HK-2 (cell line): ENCODE data around the gene POC1A.

Source experiments
- DNase-seq: peaks from one replicate; pipeline ENCODE4 v3.0.0-alpha.2; 2018; ENCODE audit not compliant: unreplicated experiment

POC1A gene

DNA sequence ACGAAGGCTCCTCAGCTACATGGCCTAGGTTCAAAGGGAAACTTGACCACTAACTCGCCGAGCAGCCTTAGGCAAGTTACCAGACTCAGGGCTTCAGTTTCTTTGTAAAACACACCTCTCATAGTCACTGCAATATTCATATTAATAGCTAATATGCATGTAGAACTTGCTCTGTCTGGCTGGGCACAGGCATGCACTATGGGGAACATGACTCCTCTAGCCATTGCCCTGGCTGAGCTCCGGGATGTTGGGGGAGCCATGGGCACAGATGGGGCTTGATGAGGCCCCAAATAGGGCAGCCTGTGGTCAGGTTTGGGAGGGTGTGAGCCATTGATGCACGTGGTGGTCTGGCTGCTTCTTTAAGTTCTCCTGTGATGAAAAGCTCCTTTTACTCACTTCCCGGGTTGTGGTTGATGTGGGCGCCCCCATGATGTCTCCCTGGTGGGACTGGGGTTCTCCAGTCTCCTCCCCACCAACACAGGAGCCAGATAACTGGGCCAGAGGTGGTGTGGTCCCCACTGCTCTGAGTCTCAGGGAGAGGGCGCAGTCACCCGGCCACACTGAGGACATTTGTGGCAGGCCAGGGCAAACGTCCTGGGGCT, 68.4 kb downstream of the POC1A start:
- no peak for DNase-seq

DNA sequence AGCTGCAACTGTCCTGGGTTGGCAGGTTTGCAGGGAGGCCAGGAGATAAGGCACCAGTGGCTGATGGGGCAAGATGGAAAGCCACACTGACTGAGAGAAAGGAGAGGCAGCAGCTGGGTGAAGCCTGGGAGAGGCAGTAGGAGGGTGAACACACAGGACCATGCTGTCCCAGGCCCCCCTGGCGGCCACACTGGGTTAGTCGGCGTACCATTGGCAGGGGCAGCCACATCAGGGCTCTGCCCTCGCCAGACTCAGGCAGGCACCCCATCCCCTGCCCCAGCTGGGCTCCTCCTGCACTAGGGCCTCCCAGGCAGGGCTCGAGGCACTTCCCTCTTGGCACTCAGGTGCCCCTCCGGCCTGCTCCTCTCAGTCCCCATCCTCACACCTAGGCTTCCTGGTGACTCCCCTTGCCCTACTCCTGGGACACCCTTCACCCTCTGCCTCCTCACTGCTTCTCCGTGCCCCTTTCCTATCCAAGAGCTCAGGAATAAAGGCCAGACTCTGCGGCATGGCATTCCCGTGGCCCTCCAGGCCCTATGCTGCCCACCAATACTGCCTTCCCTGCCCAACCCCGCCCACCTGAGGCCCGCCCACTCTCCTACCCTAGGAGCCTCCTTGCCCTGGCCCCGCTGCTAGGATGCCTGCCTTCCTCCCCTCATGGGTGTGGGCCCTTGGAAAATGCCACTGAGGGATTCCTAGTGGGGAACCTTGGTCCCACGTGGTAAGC, 69.1 kb downstream of the POC1A start:
- no peak for DNase-seq

DNA sequence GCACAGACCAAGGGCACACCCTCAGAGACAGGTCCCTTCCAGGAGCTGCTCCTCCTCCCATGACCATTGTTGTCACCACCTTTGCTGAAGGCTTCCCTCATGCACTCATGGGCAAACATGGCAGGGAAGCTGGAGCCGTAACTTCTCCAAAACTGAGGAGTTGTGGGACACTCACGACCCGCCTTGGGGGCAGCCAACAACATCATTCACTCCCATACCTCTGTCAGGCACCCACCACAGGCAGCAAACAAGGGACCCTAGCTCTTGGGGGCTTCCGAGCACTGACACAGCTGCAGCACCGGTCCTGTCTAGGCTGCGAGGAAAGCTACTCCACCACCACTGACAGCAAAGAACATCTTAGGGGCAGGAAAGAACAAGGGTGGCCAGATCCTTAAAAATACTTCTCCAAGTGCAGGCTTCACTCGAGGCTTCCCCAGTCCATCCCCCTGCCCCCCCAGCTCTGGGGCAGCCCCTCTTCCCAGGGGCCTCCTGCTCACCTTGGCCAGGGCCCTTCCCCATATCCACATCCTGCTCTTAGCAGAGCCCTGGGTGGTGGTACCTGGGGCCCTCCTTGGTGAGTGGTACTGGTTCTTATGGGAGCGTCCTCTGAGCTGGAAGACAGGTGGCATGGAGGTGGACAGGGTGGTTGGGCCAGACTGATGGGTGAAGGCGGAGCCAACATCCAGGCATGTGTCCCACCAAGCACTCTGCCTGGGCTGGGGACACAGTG, 69.8 kb downstream of the POC1A start:
- DNase-seq, result no peak

DNA sequence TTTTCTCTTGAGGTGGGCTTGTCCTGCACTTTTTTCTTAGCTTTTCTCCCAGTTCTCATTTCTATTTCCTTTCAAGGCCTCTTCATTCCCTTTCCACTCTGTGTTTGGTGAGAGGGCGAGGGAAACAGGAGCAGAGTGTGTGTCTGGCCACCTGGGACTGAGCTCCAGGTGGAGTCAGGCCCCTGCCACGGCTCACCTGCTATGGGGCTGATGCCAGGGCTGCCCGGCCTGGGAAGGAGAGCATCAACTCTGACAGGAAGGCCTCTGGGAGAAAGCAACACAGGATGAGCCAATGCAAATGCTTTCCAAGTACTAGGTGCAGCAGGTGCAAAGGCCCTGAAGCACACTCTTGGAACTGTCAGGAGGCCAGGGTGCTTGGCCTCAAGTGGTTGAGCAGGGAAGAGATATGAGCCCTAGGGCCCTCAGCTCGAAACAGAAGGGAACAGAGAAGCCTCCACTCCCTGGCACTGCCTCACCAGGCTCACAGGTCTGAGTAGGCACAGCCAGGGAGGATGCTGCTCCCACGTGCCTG, 70.6 kb downstream of the POC1A start:
- no peak for DNase-seq

DNA sequence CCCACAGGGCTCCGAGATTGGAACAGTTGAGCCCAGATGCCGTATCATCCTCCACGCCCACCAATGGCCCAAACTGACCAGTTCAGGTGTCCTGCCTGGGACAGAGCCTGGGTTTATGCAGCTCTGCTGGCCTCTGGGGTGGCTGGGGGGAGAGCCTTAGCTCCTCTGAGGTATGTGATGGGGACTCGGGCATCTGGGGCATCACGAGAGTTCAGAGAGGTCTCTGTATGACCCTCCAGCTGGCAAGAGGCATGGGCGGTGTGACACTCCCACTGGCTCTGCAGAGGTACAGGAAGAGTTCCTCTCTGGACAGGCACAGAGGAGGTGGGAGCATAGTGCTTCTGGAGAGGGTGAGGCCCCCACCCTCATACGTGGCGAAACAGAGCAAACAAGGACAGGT, 71.3 kb downstream of the POC1A start:
- no peak for DNase-seq

DNA sequence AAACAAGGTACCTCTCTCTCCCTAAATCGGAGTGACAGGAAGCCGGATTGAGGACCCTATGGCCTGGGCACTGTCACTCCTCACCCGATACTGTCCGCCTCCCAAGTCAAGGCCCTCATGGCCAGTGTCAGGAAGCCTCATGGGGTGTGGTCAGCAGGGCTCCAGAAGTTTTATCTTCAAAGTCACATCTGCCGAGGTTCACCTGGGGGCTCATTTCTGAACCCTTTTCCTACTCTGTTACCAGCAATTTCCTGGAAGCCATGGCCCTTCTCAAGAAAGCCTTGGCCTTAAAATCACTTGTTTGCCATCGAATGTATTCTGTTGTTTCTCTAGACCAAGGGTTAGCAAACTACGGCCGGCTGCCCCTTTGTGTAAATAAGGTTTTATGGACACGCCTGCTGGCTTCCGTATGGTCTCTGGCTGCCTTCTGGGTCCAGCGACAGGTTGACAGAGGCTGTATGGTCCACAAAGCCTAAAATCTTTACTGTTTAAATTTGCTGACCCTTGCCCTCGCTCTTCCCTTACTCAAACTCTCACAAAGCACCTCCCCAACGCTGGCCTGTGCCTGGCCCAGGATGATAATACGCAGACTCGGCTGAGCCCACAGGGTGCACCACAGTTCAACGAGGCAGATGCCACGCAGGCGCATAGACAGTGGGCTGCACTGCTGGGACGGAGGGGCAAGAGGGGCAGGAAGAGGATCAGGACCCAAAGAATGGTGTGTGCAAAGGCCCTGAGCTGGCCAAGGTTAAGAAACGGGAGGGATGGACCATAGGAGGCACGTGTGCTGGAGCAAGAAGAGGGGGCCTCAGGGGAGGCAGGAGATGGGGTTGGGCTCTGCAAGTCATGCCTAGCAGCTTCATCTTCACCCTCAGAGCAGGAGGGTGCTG, 73.1 kb downstream of the POC1A start:
- no peak for DNase-seq

DNA sequence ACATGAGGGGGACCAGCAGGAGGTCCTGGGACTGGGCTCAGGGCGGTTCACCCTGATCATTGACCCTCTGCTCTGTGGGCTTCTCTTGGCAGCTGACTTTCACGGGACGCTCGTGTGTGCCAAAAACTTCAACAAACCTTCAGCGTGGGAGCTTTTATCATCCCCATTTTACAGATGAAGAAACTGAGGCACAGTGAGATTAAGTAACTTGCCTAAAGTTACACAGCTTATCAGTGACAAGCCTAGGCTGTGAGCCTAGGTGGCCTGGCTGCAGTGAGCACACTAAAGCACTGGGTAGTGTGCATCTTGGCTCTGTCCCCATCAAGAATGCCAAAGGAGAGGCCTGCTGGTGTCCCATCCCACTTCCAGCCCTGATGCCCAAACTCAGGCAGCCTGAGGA, 74.3 kb downstream of the POC1A start:
- DNase-seq, result no peak

DNA sequence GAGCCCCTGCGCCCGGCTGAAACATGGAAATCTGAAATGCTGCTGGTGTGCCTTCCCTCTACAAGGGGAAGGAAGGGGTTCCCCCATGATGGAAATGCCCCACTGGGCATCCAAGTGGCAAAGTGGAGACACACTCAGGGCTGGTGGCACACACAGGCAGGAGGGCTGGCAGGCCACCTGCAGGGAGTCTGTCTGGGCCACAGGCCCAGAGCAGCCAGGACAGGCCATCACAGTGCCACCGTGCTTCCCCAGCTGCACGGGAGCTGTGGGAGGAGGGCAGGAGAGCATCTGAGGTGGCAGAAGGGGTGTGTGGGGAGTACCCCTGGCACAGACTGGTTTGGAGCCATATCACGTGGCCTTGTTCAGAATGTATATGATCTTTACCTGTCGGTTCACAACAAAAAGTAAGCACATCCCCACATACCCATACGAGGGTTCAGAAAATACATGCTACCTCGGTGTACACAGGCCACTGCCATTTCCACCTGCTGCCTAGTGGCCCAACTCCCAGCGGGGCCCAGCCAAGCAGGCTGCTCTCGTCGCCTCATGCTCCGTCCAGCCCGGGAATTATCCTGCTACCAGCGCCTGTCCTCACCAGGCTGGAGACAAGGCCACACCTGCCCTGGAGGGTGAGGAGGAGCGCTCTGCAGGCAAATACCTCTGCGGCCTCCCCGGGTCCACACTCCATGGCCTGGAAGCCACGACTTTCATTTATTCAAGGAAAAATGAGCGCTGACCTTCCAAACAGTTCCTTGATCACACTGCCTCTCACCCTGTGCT, 75.3 kb downstream of the POC1A start:
- DNase-seq, result no peak

DNA sequence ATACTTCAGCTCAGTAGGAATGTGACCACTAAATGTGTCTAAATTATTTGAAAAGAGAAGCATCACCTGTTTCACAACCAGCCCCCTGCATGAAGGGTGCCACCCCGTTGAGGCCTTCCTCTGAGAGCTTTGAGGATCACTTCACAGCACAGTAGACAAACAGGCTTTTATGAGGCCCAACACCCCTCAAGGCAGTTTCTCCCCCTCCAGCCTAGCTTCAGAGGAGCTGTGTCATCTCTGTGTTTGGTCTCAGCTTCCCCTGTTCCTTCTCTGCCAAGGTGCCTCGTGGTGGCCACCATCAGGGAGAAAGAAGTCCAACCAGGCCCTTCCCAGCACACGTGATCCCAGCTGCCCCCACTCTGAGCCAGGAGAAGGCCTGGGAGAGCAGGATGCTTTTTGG, 76.3 kb downstream of the POC1A start:
- no peak for DNase-seq

DNA sequence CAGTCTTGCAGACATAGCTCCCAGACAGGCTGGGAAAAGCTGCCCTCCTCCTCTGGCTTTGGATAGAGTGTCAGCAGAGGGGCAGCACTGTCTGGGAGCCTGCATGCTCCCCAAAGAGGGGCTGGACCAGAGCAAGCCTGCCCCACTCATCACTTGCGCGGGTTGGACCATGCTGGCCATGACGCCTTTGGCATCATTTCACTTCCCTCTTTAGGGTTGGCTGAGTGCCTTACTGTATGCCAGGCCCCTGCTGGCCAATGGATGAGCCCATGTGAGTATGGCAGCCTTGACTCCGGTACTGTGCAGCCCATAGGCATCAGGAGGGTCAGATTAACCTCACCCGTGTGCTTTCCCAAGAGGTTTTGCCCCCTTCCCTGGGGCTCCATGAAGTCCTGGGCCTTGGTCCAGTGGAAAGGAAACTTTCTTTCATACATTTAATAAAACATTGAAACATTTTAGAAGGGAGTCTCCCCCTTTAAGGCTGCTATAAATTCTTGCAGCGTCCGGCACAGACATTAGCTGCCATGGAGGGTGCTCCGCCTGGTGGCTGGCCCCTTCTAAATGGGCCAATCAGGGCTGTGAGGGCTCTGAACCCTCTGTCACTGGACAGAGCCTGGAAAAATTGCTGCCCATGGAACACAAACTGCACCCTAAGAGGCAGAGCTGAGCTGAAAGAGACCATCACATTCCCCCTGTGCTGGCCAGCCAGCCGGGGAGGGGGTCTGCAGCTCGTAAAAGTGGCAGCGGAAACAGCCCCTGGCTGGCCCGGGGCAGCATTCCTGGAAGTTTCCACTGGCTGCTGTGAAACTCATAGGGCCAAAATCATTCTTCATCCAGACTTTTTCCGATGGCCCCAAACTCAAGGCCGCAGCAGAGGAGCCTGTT, 77.1 kb downstream of the POC1A start:
- DNase-seq, result no peak

DNA sequence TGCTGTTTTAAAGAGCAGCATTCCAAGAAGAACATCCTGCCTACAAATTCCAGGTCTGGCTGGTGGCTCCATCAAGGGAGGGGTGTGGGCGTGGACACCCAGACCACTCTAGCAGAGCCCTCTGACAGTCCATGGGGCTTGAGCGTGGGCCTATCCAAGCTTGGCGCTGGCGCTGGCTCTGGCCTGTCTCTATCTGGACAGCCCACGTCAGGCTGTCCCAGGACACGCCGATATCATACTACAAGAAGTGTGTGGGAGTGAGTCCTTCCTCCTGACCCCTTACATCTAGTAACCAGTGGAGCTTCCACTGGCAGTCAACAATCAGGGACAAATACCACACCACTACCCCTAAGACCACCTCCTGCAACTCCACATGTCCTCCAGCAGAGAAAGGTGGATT, 80.7 kb downstream of the POC1A start:
- no peak for DNase-seq

DNA sequence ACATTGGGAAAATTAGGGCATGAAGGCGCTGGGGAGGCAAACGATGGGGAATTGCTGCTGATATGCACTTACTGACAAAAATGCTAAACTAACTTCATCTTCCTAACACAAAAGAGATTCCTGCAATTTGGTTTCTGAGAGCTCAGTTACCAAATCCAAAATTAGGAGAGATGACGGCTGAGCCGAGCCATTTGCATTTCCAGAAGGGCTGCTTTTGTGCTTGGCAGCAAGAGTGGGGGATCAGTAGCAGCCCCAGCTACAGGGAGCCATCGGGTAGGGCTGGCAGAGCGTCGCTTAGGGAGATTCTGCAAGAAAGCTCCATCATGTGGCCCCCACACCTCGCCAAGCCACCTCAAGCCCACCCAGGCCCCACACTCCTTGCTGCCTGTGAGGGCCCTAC, 81.8 kb downstream of the POC1A start:
- no peak for DNase-seq

DNA sequence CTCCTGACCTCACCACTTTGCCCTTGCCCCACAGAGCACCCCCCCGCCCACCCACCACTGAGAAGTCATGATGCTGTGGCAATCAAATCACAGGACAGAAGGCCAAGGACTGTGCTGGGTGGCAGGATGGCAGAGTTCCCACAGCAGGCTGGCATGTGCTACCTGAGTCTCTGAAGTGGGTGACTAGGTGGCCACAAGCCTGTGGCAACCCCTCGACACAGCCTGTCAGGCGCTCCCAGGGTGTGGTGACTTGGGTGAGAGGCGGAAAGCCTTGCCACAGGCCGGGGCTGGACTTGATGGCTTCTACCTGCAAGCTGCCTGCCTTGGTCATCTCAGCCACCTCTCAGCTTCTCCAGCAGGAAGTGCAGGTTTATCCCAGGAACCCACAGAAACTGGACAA, 82.2 kb downstream of the POC1A start:
- no peak for DNase-seq

DNA sequence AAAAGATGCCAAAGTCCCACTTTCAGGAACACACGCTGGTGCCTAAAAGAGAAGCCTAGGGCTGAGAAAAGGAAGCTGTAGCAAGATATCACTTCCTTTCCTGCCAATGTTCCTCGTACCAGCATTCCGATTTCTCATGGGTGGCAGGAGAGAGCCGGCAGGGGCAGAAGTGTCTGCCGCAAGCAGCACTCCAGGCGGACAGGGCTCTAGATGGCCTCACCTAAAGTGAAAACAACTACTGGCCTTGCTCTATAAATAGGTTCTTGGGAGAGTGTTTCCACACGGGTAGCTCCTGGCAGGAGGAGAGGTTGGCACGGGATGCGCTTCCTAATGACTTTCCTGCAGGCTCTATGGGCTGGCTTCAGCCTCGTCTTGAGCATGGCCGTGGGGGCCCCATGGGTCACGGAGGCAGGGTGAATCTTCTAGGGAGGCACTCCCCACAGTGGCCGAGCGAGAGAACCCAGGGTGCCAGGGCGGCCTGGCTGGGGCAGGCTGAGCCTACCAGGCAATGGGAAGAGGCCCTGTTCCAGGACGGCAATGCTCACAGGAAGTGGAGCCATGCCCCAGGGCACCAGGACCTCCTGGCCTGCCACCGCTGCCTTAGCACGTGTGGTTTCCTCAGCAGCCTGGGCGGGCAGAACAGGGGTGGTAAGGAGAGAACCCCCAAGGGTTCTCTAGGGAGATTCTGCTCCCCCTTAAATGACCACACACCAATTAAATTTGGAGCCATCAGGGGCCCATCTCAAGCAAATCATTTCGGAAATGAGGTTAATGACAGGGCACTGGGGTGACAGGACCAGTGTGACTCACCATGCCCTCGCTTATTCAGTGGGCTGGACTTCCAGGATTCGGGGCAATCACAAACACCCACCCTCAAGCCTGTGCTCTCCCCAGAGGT, 83.2 kb downstream of the POC1A start:
- DNase-seq, result no peak

DNA sequence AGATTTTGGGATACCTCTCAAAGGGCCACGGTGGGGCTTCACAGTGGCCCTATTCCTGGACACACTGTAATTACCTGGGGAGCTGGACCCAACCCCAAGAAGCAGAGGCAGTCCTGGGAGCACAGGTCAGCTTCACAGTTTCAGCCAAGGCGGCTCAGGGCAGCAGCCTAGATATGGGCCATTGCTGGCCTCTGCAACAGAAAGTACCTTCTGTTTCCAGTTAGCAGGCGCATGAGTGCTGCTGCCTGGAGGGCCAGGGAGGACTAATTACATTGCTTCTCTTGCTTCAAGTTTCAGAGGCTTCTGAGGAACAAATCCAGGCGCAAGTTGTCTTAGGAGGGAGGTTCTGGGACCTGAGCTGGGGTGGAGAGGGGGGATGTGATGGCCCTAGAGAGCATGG, 84.4 kb downstream of the POC1A start:
- DNase-seq, result no peak

DNA sequence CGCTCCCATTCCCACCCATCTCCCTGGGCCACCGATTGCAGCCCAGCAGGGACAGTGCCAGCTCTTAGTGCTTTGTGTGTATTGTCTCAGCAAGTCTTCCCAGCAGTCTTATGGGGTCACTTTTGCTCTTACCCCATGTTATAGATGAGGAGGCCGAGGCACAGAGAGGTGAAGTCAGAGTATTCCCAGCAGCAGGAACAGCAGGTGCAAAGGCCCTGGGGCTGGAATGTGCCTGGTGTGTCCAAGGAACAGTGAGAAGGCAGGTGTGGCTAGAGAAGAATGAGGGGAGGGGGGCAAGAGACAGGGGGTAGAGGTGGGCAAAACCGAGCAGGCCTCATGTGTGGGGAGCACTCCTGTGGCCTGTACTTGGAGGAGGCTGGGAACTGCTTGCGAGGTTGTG, 85.1 kb downstream of the POC1A start:
- DNase-seq, result no peak

DNA sequence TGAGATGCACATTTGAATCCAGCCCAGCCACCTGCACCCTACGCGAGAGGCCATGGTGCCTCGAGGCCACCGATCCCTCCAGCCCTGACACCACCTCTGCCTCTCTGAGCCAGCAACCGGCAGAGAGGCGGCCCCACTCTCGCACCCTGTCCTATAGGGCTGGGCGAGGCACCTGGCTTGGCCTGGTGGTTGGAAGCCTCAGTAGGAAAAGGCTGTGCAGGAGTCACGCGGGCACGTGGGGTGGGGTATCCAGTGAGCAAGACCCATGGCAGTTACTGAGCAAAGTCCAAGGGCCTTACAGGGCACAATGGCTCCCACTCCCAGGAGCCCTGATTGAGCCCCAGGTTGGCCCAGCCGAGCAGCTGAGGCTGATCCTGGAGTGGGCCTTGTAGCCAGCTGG, 85.5 kb downstream of the POC1A start:
- DNase-seq, result no peak

DNA sequence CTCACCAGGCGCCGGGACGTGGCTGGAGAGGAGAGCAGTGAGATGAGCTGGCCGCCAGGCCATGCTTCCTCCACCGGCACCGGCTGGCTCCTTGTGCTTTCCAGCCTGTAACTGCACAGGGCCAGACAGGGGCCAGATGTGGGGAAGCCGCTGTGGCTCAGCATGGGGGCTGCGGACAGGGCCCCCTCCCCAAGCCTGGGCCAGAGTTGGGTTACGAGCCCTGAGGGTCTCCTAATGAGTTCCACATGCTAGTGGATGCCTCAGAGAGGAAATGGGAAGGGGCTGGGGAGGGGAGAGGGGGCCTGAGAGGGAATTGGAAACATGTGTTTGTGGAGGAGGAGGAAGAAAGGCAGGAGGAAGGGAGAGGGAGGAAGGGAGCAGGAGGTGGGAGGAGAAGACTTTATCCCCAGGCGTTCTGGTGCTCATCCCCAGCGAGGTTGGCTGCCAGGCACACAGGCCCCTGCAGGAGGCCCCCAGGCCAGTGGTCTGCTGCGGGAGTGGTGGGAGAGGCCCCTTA, 86.1 kb downstream of the POC1A start:
- DNase-seq, result no peak

DNA sequence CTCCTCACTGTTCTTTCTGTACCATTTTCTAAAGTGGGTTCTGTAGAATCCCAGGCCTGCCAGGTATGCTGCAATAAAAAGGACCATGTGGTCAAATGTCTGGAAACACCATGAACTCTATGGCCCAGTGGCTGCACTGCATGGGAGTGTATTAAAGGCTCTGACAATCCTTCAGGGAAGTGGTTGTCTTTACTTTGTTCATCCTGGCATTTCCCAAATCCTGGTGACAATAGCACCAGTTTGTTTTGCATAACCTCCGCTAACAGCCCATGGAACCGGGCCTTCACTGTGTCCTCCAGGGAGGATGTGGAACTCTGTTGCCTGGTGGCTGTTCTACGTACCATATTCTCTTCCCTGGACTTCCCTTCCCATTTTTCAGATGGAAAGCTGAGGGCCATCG, 86.7 kb downstream of the POC1A start:
- DNase-seq, result no peak
